Stomach (tissue), 4 donors: ENCODE measurements around the gene STK11IP.

Source experiments
- EP300 ChIP-seq: sonication (generic); formaldehyde crosslinking; IDR thresholded peaks from one replicate; pipeline ENCODE4 v1.6.1; 2017; ENCODE audit warnings: antibody characterized with exemption
- POLR2AphosphoS5 ChIP-seq, 3 donors: sonication (generic); formaldehyde crosslinking; IDR thresholded peaks; one replicate each; pipeline ENCODE4 v1.6.1; 2016; ENCODE audit warnings: antibody characterized with exemption in 3 of 3
- TF ChIP-seq, protein P1 (sequence below), 7 experiments: fragments of 450-650 bp in 4 of 7; fragments of 200-600 bp in 3 of 7; sonication (generic) in 3 of 7; IDR thresholded peaks; one replicate each; pipeline ENCODE4 v1.5.1; 2016 to 2019; ENCODE audit warnings: antibody characterized with exemption in 7 of 7, control low read depth in 2 of 7, mild to moderate bottlenecking in 1 of 7

- TF ChIP-seq, protein P1, sequence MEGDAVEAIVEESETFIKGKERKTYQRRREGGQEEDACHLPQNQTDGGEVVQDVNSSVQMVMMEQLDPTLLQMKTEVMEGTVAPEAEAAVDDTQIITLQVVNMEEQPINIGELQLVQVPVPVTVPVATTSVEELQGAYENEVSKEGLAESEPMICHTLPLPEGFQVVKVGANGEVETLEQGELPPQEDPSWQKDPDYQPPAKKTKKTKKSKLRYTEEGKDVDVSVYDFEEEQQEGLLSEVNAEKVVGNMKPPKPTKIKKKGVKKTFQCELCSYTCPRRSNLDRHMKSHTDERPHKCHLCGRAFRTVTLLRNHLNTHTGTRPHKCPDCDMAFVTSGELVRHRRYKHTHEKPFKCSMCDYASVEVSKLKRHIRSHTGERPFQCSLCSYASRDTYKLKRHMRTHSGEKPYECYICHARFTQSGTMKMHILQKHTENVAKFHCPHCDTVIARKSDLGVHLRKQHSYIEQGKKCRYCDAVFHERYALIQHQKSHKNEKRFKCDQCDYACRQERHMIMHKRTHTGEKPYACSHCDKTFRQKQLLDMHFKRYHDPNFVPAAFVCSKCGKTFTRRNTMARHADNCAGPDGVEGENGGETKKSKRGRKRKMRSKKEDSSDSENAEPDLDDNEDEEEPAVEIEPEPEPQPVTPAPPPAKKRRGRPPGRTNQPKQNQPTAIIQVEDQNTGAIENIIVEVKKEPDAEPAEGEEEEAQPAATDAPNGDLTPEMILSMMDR (IDR thresholded peaks at IDR 0.05): no peak
- no peak for TF ChIP-seq POLR2AphosphoS5 (IDR thresholded peaks at IDR 0.05)
- TF ChIP-seq EP300: no peak
Measured at GRCh38 chr2:219642069-219642454, 44.4 kb downstream of the STK11IP start.
